HCT116 (cell line): ENCODE results near the gene UMODL1. TPM values are rescaled to one million over a fixed set of nuclear protein-coding genes. Genes with fewer than 3 reads are reported as not detected.

Experiments used
- ATAC-seq: fragments of 200-7000 bp; cut with Tn5 transposase; 2 replicates; pipeline ENCODE4 v1.9.1; 2020; ENCODE audit warnings: mild to moderate bottlenecking, moderate library complexity
- BruUV-seq: library from RNA; stranded (reverse); fragments of 400-500 nt; replicated peaks from 2 replicates; lab custom pipeline; 2021; lab: Mats Ljungman, UMichigan
- CTCF ChIA-PET: fragments of 300-600 bp; sonication (Branson Sonifier 250); formaldehyde crosslinking; loops from one replicate; lab custom pipeline; 2021; ENCODE audit warnings: antibody characterized with exemption; lab: Charles Lee
- POLR2A ChIA-PET: fragments of 300-600, 350-600 bp; sonication (Branson Sonifier 250); formaldehyde crosslinking; loops from one replicate; lab custom pipeline; 2021; ENCODE audit warnings: antibody characterized with exemption; lab: Charles Lee
- RAD21 ChIA-PET, 2 experiments: fragments of 300-600 bp; sonication (Branson Sonifier 250); formaldehyde crosslinking; loops; one replicate each; lab custom pipeline; 2023; ENCODE audit warnings: low total read pairs in 2 of 2; ENCODE audit not compliant: uncharacterized antibody in 2 of 2, unreplicated experiment in 2 of 2, low non-redundant PET in 1 of 2; lab: Charles Lee
- DNase-seq: peaks from one replicate; pipeline ENCODE4 v3.0.0-alpha.2; 2010; ENCODE audit warnings: low read depth, low spot score
- H2AFZ ChIP-seq: fragments of 200-600 bp; shearing (Covaris generic), sonication (generic); 2 replicates; pipeline ENCODE4 v1.6.1; 2017; ENCODE audit warnings: low read depth, mixed run types, mixed read lengths, antibody characterized with exemption, low read length; ENCODE audit not compliant: poor library complexity, severe bottlenecking
- H3K27ac ChIP-seq: 2 replicates; pipeline ENCODE4 v1.5.1; 2012; ENCODE audit warnings: low read depth, low read length
- H3K27me3 ChIP-seq: fragments of 200-600 bp; sonication (generic); 2 replicates; pipeline ENCODE4 v1.6.1; 2016; ENCODE audit warnings: mixed run types, low read length, mixed read lengths; ENCODE audit not compliant: insufficient read depth
- H3K36me3 ChIP-seq, 2 experiments: fragments of 200-500 bp in 1 of 2; fragments of 200-600 bp in 1 of 2; sonication (Bioruptor generic) in 1 of 2; sonication (generic) in 1 of 2; 2 replicates each; pipeline versions ENCODE4 v1.5.1 to v1.6.1; 2014 to 2016; ENCODE audit warnings: low read length in 2 of 2, inconsistent platforms in 1 of 2, mixed read lengths in 1 of 2, mixed run types in 1 of 2; ENCODE audit not compliant: insufficient read depth in 2 of 2, control insufficient read depth in 1 of 2
- H3K4me1 ChIP-seq, 2 experiments: fragments of 200-600 bp in 1 of 2; sonication (generic) in 1 of 2; 2 replicates each; pipeline versions ENCODE4 v1.5.1 to v1.6.1; 2012 to 2017; ENCODE audit warnings: low read length in 2 of 2, inconsistent platforms in 1 of 2, mild to moderate bottlenecking in 1 of 2, mixed read lengths in 1 of 2, mixed run types in 1 of 2, moderate library complexity in 1 of 2; ENCODE audit not compliant: insufficient read depth in 2 of 2, control insufficient read depth in 1 of 2
- H3K4me2 ChIP-seq: fragments of 200-600 bp; sonication (generic); 2 replicates; pipeline ENCODE4 v1.6.1; 2017; ENCODE audit warnings: mixed run types, low read length, mixed read lengths
- H3K4me3 ChIP-seq, 2 experiments: fragments of 200-600 bp in 1 of 2; sonication (generic) in 1 of 2; replicated peaks in 1 of 2; 2 replicates each; pipeline ENCODE4 v1.5.1; 2011 to 2016; ENCODE audit warnings: low read length in 2 of 2, control low read depth in 1 of 2, low read depth in 1 of 2, mild to moderate bottlenecking in 1 of 2, mixed read lengths in 1 of 2, mixed run types in 1 of 2
- H3K79me2 ChIP-seq: fragments of 200-600 bp; sonication (generic); 2 replicates; pipeline ENCODE4 v1.6.1; 2017; ENCODE audit warnings: mild to moderate bottlenecking, mixed run types, low read length, moderate library complexity, mixed read lengths; ENCODE audit not compliant: insufficient read depth
- H3K9ac ChIP-seq: fragments of 200-600 bp; sonication (generic); 2 replicates; pipeline ENCODE4 v1.6.1; 2016; ENCODE audit warnings: low read length, mixed read lengths
- H3K9me2 ChIP-seq: fragments of 200-600 bp; sonication (generic), shearing (Covaris generic); 2 replicates; pipeline ENCODE4 v1.6.1; 2017; ENCODE audit warnings: mixed run types, mild to moderate bottlenecking, moderate library complexity; ENCODE audit not compliant: insufficient read depth
- H3K9me3 ChIP-seq, 2 experiments: fragments of 200-500 bp in 1 of 2; fragments of 200-600 bp in 1 of 2; sonication (Bioruptor generic) in 1 of 2; sonication (generic) in 1 of 2; 2 replicates each; pipeline ENCODE4 v1.6.1; 2014 to 2017; ENCODE audit warnings: low read length in 2 of 2, mixed read lengths in 2 of 2, inconsistent platforms in 1 of 2, low read depth in 1 of 2, mild to moderate bottlenecking in 1 of 2, mixed run types in 1 of 2, moderate library complexity in 1 of 2; ENCODE audit not compliant: control insufficient read depth in 1 of 2, insufficient read depth in 1 of 2
- H4K20me1 ChIP-seq: fragments of 200-600 bp; sonication (generic), shearing (Covaris generic); 2 replicates; pipeline ENCODE4 v1.6.1; 2017; ENCODE audit warnings: mixed run types, mild to moderate bottlenecking, moderate library complexity; ENCODE audit not compliant: insufficient read depth
- ATF3 ChIP-seq: IDR thresholded peaks from 2 replicates; pipeline ENCODE4 v1.6.1; 2012
- CBX3 ChIP-seq: IDR thresholded peaks from 2 replicates; pipeline ENCODE4 v1.6.1; 2012; ENCODE audit warnings: low read depth
- CEBPB ChIP-seq: IDR thresholded peaks from 2 replicates; pipeline ENCODE4 v1.6.1; 2012; ENCODE audit warnings: low read depth
- CTCF ChIP-seq, 3 experiments: fragments of 200-600 bp in 1 of 3; sonication (generic) in 1 of 3; IDR thresholded peaks in 2 of 3; conservative IDR thresholded peaks in 1 of 3; 2 replicates each; pipeline ENCODE4 v1.5.1; 2012 to 2017; ENCODE audit warnings: low read depth in 2 of 3, low read length in 2 of 3, antibody characterized with exemption in 1 of 3, borderline replicate concordance in 1 of 3, control low read depth in 1 of 3, mild to moderate bottlenecking in 1 of 3, mixed read lengths in 1 of 3, mixed run types in 1 of 3, moderate library complexity in 1 of 3; ENCODE audit not compliant: insufficient read depth in 1 of 3
- EGR1 ChIP-seq: IDR thresholded peaks from 2 replicates; pipeline ENCODE4 v1.6.1; 2012; ENCODE audit warnings: low read depth
- ELF1 ChIP-seq: IDR thresholded peaks from 2 replicates; pipeline ENCODE4 v1.6.1; 2012; ENCODE audit warnings: low read depth, borderline replicate concordance
- EZH2 ChIP-seq: fragments of 200-600 bp; sonication (generic); IDR thresholded peaks from 2 replicates; pipeline ENCODE4 v1.6.1; 2017; ENCODE audit warnings: antibody characterized with exemption, mixed run types
- FOSL1 ChIP-seq: IDR thresholded peaks from 2 replicates; pipeline ENCODE4 v1.6.1; 2012; ENCODE audit warnings: low read depth
- JUND ChIP-seq: IDR thresholded peaks from 2 replicates; pipeline ENCODE4 v1.6.1; 2012
- POLR2A ChIP-seq: IDR thresholded peaks from 2 replicates; pipeline ENCODE4 v1.7.0; 2011; ENCODE audit warnings: borderline replicate concordance; ENCODE audit not compliant: insufficient read depth, insufficient read length; ENCODE audit errors: extremely low read depth
- REST ChIP-seq: IDR thresholded peaks from 2 replicates; pipeline ENCODE4 v1.6.1; 2012; ENCODE audit warnings: low read depth
- SP1 ChIP-seq: IDR thresholded peaks from 2 replicates; pipeline ENCODE4 v1.6.1; 2012; ENCODE audit warnings: low read depth
- TCF7L2 ChIP-seq: IDR thresholded peaks from 2 replicates; pipeline ENCODE4 v1.7.0; 2011; ENCODE audit warnings: borderline replicate concordance, inconsistent platforms; ENCODE audit not compliant: insufficient read depth, insufficient read length; ENCODE audit errors: extremely low read depth
- YY1 ChIP-seq: IDR thresholded peaks from 2 replicates; pipeline ENCODE4 v1.6.1; 2011; ENCODE audit warnings: low read length, low read depth, moderate library complexity, mild to moderate bottlenecking; ENCODE audit not compliant: insufficient replicate concordance; ENCODE audit errors: extremely low read depth
- ZBTB33 ChIP-seq: IDR thresholded peaks from 2 replicates; pipeline ENCODE4 v1.6.1; 2011; ENCODE audit warnings: mild to moderate bottlenecking, low read length, moderate library complexity; ENCODE audit not compliant: insufficient replicate concordance; ENCODE audit errors: extremely low read depth
- ZNF274 ChIP-seq: fragments of 200-500 bp; sonication (Bioruptor generic); IDR thresholded peaks from 2 replicates; pipeline ENCODE4 v1.6.1; 2014; ENCODE audit warnings: mild to moderate bottlenecking, low read depth, low read length, inconsistent platforms
- intact Hi-C: fragments of 100-400 bp; cut with micrococcal nuclease; formaldehyde crosslinking; loops from 2 replicates; pipeline ENCODE4 v1.10.0; 2022
- total RNA-seq: library from RNA; stranded (reverse); gene quantifications from one replicate; pipeline ENCODE4 v1.2.1, GENCODE V29; 2021; ENCODE audit not compliant: unreplicated experiment

UMODL1 gene
- total RNA-seq, 1 experiment from 2014 or later: not detected

- no peak overlapping the region for H3K27ac ChIP-seq
- no peaks in the 10 kb centered on the region for H3K9me2 ChIP-seq
- TF ChIP-seq CBX3 (no peak), REST (no peak), YY1 (no peak), JUND (no peak), ZNF274 (no peak), EGR1 (no peak), ZBTB33 (no peak), SP1 (no peak), TCF7L2 (no peak), ELF1 (no peak), CEBPB (no peak), ATF3 (no peak), CTCF (IDR thresholded peaks at IDR 0.05 in 2 of 3, conservative IDR thresholded peaks at IDR 0.05 in 1 of 3; ENCODE audit: borderline replicate concordance in 1 of 3, insufficient read depth in 1 of 3, low read depth in 2 of 3, low read length in 2 of 3) (no peak), POLR2A (no peak), EZH2 (no peak), FOSL1 (no peak)
- no peak overlapping the region for H3K4me3 ChIP-seq
- ChIA-PET CTCF (interaction anchor here (1.1 kb wide), 1 partner anchor 45 kb away, joined by 3 read pairs; no protein-coding TSS in a partner anchor), POLR2A (no interaction called here), RAD21 (no interaction called here)
- ATAC-seq (no peak), DNase-seq (no peak)
- H2AFZ ChIP-seq: no peak overlapping the region
- no peaks in the 10 kb centered on the region for H4K20me1 ChIP-seq
- BruUV-seq: no TSS peak
- intact Hi-C loops: no loop called here
- H3K4me1 ChIP-seq: no peaks in the 10 kb centered on the region
- no peaks in the 10 kb centered on the region for H3K79me2 ChIP-seq
- H3K9ac ChIP-seq: no peak overlapping the region
- H3K9me3 ChIP-seq: no peaks in the 10 kb centered on the region
- no peaks in the 10 kb centered on the region for H3K36me3 ChIP-seq
- no peaks in the 10 kb centered on the region for H3K27me3 ChIP-seq
- no peak overlapping the region for H3K4me2 ChIP-seq
These were observed 119.4 kb downstream of the UMODL1 start for GRCh38 chr21:42190486-42190863.
